Breast epithelium (tissue), 3 donors: ENCODE data around the gene ARHGAP4.

Experiments
- POLR2A ChIP-seq: fragments of 450-650 bp; IDR thresholded peaks from one replicate; pipeline ENCODE4 v1.6.1; 2016; ENCODE audit warnings: antibody characterized with exemption, mild to moderate bottlenecking, moderate library complexity
- POLR2AphosphoS5 ChIP-seq, 3 donors: sonication (generic); formaldehyde crosslinking; IDR thresholded peaks; one replicate each; pipeline ENCODE4 v1.6.1; 2017; ENCODE audit warnings: antibody characterized with exemption in 3 of 3
- TF ChIP-seq, protein P1 (sequence below), 3 donors: fragments of 450-650 bp; IDR thresholded peaks; one replicate each; pipeline ENCODE4 v1.5.1; 2016 to 2017; ENCODE audit warnings: antibody characterized with exemption in 3 of 3, mild to moderate bottlenecking in 3 of 3, moderate library complexity in 3 of 3

DNA sequence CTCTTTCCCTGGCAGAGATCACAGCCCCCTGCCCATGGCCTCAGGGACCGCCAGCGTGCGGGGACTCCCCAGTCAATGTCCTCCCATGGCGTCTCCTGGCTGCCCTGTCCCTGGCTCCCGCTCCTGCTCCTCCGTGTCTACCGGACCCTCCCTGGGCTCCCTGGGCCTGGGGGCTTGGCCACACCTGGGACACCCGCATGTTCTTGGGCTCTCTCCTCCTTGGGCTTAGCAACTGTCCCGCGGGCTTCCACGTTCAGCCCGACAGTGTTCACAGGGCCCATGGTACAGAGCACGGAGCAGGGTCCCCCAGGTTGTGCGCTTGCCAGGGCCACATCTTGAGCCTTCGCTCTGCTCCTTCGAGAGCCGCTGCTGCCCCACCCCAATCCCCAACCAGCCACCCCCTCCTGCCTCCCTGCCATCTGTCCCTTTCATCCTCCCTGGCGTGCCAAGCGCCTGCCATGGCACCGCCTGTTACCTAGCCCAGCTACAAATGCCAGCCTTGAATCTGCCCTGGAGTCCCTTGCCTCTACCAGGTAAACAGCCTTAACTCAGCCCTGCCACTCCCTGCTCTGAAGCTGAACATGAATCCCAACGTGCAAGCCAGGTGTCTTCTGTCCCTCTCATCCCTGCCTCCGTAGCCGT lies 17.7 kb downstream of the ARHGAP4 start:
- TF ChIP-seq, protein P1, sequence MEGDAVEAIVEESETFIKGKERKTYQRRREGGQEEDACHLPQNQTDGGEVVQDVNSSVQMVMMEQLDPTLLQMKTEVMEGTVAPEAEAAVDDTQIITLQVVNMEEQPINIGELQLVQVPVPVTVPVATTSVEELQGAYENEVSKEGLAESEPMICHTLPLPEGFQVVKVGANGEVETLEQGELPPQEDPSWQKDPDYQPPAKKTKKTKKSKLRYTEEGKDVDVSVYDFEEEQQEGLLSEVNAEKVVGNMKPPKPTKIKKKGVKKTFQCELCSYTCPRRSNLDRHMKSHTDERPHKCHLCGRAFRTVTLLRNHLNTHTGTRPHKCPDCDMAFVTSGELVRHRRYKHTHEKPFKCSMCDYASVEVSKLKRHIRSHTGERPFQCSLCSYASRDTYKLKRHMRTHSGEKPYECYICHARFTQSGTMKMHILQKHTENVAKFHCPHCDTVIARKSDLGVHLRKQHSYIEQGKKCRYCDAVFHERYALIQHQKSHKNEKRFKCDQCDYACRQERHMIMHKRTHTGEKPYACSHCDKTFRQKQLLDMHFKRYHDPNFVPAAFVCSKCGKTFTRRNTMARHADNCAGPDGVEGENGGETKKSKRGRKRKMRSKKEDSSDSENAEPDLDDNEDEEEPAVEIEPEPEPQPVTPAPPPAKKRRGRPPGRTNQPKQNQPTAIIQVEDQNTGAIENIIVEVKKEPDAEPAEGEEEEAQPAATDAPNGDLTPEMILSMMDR (IDR thresholded peaks at IDR 0.05) = no peak
- TF ChIP-seq POLR2A = no peak
- no peak for TF ChIP-seq POLR2AphosphoS5 (IDR thresholded peaks at IDR 0.05)
